T-helper 22 cell (primary cell): Measurements from ENCODE around the gene FCSK.

Experiments used
- DNase-seq: peaks from one replicate; pipeline ENCODE4 v3.0.0-alpha.2; 2020; ENCODE audit warnings: low read depth

FCSK gene

DNA sequence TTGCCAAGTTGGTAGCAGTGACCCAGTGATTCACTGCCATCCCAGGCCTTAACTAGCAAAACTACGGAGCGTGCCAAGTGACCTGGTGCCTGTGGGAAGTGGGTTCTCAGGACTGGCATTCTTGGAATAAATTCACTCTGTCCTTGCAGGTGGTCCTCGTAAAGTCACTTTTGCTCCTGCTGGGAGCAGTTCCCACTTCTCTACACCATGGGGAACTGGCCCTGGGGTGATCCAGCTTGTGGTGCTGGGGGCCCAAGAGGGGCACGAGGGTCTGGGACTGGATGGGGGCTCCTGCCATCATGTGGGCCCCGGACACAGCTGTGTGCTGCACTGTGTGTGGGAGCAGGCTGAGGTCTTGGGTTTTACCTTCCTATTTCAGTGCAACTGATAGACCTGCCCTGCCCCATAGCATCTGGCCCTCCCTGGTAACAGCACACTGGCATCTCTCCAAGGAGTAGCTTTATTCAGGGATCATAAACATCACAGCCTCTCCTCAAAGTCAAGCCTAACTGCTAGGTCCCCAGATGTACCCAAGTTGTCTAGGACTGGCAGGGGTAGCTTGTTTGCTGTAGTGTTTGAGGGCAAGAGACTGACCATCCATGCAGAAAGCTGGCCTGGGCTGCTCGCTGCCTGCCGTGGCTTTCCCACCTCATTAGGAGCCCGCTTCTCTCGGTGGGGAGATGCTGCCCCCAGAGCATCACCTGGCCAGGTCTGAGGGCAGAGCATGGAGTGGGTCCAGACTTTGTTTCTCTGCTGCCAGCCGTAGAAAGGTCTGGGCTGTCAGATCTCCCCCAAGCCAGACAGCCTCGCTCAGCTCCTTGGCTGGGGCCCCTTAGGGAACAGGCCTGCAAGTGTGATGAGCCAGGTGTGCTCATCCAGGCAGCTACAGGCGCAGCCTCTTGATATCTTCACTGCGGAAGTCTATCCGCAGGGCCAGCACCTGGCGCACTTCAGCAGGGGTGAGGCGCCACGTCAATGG is 26.0 kb downstream of the FCSK start:
- DNase-seq, result no peak

DNA sequence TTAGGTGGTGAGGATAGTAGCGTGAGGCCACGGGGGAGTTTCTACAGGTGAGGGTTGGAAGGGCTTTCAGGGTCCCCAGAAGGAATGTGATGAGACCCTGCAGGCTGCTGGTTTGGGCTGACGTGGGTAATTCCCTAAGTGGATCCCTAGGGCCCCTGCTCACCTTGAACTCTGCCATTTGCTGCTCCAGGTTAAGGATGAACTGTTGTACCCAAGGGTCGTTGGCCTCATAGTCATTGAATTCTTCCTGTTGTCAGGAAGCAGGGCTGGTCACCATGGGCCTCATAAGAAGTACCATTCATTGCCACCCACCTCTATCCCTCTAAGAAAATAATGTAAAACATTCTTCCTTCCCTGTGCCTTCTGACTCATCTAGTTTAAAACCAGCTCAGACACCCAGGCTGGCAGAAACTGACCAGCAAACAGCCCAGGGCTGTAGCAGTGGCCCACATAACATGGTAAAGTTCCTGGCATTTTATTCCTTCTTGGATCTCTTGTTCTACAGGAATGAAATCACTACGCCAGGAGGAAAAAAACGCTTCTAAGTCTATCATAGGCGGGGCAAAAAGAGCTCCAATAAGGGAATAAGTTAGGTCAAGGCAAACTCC is 27.6 kb downstream of the FCSK start:
- DNase-seq, result no peak

DNA sequence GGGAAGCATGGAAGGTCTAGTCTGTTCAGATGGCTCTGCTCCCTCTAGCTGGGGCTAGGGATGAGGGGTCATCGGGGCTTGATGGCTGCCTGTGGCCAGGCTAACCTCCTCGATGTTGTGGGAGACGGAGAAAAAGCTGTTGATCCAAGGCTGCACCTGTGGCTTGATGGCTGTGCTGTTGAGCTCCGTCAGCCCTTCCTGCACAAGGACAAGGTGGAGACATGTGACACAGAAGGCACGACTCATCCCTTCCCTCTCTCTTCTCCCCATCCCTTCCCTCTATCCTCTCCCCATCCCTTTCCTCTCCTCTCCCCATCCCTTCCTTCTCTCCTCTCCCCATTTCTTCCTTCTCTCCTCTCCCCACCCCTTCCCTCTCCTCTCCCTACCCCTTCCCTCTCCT is 28.2 kb downstream of the FCSK start:
- no peak for DNase-seq

DNA sequence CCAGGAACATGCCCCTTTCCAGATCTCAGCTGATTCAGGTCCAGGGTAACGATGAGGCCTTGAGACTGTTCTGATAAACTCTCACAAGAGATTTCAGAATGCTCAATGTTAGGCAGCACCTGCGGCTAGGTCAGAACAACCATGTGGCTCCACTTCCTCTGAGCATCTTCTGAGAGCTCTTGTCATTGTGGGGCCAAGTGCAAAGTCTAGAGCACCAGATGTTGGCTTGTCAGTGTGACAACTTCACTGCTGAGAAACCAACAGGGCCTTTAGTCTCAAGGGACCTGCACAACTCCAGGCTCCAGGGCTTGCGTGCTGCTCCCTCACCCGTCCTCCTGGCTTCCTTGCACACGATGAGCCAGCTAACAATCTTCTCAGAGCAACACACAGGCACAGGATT is 29.0 kb downstream of the FCSK start:
- no peak for DNase-seq

DNA sequence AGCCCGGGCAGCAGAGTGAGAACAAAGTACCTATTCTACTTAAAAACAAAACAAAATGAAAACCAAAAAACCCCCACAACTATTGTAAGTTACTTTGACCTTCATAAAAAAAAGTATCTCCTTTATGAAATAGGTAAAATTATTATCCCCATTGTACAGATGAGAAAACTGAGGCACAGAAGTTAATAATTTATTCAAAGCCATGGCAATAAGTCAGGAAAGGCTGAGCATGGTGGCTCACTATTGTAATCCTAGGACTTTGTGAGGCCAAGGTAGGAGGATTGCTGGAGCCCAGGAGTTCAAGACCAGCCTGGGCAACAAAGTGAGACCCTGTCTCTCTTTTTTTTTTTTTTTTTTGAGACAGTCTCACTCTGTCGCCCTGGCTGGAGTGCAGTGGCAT is 30.5 kb downstream of the FCSK start:
- DNase-seq, result no peak

DNA sequence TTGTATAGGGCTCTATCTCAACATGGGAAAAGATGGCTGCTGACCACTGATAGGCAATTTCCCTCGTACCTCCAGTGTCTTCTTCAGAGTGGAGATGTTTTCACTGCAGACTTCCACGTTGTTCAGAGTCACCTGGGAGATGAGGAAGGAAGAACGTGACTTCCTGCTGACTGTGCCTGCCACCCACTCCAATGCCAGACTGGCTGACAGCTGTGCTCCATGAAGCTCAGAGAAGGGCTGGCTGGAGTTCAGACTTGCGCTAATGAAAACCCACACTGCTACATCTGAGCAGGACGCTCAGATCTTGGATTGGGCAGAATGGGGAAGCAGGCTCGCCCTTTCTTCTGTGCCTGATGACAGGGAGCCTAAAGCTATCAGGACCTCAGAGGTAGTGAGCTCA is 35.9 kb downstream of the FCSK start:
- DNase-seq, result no peak

DNA sequence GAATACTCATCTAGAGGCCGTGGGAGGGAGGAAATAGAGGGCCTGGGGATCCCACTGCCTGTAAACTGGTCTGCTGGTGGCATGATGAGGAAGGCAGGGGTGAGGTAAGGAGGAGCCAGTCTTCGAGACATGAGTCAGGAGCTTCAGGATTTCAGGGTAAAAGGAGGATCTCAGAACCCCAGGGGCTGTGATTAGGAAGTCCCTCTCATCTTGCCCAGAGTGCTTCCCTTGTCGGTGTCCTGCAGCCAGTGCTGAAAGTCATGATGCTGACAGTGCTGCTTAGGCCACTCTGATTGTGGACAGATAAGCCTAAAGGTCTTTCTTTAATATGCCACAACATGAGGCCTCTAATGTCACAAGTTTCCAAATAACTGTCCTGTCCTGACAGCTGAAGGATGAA is 39.4 kb downstream of the FCSK start:
- DNase-seq, result no peak

DNA sequence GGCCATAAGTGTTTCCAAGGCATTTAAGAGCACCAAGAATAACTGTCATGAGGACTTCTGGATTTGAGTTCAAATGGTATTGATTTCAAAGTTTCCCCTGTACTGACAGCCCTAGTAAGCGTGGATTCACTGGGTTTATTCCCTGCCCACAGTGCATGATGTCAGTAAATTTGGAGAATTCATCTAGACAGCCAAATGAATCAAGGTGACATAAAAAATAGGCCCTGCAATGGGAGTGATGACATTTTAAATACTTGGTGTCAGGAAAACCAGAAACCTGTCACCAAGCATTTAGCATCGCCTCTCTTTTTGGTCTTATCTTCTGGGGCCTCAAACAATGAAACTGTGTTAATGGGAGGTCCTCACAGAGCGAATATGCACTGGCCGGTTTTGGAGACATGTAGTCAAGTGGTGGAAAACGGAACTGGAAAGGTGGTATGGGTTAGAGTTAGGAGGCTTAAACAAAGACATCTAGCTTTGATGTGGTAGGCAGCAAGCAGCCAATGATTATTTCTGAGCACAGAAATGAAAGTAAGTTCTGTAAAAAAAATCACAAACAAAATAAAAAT is 39.9 kb downstream of the FCSK start:
- no peak for DNase-seq

DNA sequence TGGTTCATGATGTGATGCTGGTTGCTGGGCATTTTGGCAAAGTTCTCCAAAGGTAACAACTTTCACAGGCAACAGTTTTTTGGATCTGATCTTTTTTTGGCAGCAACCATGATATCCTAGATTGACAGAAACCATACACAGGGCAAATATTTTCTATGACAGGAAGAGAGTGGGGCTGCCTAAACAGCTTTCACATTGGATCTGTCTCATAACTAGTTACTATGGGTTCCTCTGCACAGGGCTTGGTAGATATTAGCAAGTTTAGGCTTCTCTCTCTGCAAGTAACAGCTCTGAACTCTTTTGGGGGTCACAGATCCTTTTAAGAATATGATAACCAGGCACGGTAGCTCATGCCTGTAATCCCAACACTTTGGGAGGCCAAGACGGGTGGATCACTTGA is 40.4 kb downstream of the FCSK start:
- DNase-seq, result no peak

DNA sequence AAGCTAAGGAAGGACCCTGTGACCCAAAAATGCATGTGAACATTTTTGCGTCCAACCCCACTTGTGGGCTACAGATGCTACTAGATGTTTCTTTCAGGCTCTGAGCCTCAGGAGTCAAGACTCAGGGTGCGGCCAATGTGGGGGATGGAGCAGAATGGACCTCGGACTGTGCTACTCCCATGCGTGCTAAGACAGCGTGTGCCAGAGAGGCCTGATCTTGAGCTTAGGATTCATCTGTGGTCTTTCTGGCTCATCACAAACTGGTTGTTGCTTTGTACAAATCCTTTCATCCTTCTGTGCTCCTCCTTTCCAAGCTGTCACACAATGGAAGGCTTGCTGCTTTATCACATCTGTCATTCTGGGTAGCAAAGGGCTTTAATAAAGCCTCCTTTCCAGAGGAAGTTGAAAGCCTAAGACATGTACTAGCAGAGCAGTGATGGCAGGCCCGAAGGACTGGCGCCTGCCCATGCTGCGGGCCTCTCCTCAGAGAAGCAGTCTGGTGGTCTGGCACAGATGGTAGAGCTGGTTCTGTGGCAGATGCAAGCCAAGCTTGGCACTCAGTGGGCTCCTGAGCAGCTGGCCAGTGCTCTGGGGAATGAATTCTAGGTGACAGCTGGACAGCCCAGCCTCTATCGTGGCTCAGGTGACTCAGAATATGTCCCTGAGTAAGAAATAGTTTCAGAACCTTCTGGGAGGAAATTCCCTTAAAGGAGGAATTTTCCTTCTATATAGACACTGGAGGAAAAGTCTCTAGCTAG is 41.2 kb downstream of the FCSK start:
- no peak for DNase-seq

DNA sequence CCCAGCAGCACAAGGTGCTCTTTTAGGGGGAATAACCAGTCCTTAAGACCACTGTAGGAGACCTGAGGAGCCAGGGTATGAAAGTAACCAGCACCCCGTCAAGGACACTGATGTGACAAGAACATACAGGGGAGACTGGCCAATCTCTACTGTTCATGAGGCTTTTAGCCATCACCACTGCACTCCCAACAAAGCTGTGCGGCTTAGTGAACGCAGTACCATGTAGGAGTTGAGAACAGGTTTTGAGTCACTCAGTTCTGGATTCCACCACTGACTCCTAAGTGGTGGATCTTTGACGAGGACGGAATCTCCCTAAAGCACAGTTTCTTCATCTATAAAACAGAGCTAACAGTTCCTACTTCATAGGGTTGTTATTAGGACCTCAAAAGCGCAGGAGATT is 42.1 kb downstream of the FCSK start:
- no peak for DNase-seq

DNA sequence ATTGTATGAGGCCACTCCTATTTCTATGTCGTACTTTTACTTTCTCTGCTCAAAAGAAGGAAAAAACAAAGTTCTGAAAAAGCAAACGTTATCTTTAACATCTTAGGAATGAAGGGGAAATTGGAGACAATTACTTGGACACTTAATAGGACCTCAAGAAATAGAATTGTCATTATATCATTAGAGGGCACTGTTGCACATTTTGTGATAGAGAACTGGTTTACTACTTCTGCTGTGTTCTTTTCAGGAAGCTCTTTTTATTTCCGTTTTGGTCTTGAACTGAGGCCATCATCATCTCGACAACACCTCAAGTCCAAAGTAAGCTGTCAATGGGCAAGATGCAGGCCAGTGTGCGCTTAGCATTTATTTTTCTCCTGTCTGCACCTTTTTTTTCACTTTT is 54.4 kb downstream of the FCSK start:
- no peak for DNase-seq

DNA sequence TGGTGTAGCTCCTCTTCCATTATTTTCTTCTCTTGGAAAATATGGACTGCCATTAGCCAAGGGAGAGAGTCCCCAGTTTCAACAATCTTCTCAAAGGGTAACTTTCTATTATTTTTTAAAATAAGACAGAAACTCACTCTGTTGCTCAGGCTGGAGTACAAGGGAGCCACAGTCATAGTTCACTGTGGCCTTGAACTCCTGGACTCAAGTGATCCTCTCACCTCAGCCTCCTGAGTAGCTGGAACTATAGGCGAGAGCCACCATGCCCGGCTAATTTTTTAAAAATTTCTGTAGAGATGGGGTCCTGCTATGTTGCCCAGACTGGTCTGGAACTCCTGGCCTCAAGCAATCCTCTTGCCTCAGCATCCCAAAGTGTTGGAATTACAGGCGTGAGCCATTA is 55.8 kb downstream of the FCSK start:
- DNase-seq, result no peak

DNA sequence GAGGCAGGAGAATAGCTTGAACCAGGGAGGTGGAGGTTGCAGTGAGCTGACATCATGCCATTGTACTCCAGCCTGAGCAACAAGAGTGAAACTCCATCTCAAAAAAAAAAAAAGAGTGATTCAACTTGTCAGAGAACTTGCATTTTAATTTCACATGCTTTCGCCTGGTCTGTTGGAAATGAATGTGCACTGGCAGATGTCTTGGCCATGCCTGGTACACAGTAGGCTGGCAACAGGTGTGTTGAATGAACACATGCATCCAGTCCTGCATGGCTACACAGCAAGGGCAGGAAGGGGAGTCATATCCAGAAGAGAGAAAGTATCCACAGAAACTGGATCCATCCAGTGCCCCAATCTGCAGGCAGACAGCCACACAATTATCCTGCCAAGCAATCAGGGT is 57.4 kb downstream of the FCSK start:
- no peak for DNase-seq

DNA sequence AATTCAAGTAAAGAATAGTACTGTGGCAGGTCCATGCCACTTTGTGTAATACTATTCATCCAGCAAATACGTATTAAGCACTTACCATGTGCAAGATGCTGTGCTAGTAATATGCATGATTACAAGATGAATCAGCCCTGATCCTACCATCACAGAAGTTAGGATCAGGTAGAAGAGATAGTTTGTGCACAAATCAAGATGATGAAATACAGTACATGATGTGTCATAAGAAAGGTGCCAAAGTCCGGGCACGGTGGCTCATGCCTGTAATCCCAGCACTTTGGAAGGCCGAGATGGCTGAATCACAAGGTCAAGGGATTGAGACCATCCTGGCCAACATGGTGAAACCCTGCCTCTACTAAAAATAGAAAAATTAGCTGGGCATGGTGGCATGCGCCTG is 58.1 kb downstream of the FCSK start:
- no peak for DNase-seq

DNA sequence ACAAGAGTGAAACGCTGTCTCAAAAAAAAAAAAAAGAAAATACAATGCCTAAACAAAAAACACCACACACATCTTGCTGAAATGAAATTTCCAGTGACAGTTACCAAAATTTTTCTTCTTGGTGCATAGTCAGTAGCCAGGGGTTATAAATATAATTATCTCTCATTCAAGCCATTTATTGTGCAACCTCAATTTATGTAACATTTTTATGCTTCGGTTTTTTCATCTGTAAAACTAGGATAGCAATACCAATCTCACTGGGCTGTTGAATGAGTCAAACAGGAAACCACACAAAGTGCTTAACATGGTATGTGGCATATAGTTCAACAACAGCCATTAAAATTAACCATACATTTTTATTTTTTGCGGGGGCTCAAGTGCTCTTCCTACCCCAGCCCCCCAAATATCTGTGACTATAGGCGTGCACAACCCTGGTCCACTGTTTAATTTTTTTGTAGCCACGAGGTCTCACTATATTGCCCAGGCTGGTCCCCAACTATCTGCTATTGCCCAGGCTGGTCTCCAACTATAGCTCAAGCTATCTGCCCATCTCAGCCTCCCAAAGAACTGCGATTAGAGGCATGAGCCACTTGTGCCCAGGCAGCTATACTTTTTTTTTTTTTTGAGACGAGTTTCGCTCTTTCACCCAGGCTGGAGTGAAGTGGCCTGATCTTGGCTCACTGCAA is 66.4 kb downstream of the FCSK start:
- DNase-seq, result no peak

DNA sequence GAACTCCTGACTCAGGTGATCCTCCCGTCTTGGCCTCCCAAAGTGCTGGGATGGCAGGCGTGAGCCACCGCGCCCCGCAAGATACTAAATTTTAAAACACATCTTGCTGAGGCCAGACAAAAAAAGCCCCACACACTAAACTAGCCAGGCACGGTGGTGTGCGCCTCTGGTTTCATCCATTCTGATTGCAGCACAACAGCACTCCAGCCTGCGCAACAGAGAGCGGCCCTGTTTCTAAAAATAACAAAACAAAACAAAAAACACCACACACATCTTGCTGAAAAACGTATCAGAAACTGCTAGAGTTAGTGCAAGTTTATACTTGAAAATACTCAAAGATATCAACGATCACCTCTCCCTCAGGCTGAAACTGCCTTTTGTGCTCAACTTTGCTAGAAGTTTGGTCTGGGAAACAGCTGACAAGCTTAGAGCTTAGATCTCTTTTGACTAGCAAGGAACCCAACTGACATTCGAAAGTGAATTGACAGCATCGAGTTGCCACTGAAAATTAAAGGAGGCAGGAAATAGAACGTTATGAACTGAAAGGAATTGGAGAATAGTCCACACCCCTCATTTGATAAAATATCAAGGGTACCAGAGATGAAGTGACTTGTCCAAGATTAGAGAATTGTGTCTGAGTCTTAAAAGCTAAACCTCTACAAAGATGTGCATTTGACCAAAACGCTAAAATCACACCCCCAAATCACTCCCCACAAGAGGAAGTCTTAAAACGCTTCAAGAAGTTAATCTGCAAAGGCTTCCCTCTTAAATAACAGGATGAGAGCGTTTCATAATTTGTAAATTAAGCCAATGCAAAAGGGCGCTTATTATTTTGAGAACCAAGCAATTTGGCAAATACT is 68.1 kb downstream of the FCSK start:
- DNase-seq, result no peak

DNA sequence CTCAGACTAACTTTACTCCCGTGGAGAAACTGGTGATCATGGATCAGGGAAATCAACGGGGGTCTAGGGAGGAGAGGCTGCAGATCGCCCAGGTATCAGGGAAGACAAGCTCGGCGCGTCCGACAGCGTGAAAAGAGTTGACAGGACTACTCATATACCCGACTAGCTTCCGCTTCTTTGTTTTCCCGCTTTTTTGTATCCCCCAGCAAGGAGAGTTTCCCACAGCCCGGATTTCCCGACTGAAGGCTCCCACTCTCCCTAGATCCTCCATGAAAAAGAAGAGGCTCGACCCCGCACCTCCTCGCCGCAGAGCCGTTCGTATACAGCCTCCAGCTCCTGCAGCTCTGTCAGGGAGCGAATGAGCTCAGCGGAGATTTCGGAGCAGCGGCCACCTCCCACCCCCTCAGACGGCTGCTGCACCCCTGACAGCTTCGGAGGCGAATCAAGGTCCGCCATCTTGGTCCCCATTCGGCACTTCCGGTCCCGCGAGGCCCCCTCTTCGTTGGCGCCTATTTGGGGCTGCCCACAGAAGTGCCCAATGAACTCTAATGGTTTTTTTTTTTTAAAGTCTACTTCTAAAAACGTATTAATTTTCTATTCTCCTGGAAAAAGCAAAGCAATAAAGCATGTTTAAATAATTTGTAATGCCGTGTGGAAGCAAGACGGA is 68.8 kb downstream of the FCSK start, which contains the start of gene COG4:
Gene COG4, minus strand, starts transcription at position 479 of the 667 bp plus-strand sequence. Its CDS starts 11 bp downstream, at position 468.
- peak; percentile 86 for DNase-seq

DNA sequence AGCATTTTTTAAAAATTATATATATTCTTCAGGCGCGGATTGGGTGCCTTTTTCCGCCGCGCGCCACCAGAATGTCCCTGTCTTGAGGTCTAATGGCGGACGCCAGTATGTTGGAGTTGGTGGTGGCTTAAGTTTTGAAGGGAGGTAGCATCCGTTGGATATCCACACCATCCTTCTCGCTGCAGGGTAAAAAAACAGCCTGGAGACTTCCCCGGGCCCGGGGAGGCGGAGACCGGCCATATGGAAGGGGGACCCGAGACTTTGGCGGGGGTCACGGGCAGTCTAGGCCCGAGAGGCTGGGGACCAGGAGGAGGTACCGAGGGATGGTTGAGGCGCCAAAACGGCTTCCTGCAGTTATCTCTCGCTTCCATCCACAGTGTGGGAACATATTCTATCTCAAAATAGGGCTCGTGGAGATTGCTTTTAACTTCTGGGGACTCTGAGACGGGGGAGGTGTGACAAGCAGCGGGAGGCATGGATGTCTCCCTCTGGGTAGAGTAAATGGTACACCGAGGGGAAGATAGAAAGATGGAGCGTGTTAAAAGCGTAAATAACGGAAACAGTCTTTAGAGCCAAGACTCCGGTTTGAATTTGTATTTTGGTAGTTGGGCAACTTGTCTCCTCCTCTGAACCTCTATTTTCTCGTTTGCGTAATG is 69.5 kb downstream of the FCSK start, which contains the start of gene SF3B3:
Gene SF3B3, plus strand, starts transcription at position 74 of the 656 bp plus-strand sequence. CDS start 2,841 bp downstream, outside the sequence.
- no peak for DNase-seq
